Spleen (tissue), 3 donors: ENCODE measurements around the gene CABLES1.

Experiments
- POLR2A ChIP-seq, 3 donors: fragments of 450-650 bp; IDR thresholded peaks; one replicate each; pipeline ENCODE4 v1.5.1; 2017; ENCODE audit warnings: antibody characterized with exemption in 3 of 3, mild to moderate bottlenecking in 1 of 3
- POLR2AphosphoS5 ChIP-seq, 3 donors: sonication (generic); formaldehyde crosslinking; IDR thresholded peaks; one replicate each; pipeline ENCODE4 v1.5.1; 2017; ENCODE audit warnings: antibody characterized with exemption in 3 of 3

DNA sequence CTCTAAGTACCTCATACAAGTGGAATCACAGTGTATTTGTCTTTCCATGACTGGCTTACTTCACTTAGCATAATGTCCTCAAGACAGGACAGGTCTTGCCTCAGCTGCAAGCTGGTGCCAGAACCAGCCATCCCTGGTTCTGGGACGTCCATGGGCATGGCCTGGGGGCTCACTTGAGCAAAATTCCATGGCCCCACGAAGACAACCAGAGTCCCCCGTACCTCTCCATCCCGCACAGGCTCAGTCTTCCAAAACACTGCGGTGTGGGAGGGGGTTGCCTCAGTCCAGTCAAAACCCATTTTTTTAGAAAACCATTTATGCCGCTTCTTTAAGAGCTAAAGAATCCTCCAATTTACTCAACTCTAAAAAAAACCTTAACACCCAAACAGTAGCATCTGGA, 21.7 kb upstream of the CABLES1 start:
- TF ChIP-seq POLR2A (IDR thresholded peaks at IDR 0.05) (no peak), POLR2AphosphoS5 (IDR thresholded peaks at IDR 0.05) (no peak)
